Liver (tissue), 3 donors: ENCODE results near the gene DNAH2.

Experiments
- CTCF ChIP-seq: fragments of 150-350 bp; IDR thresholded peaks from 2 replicates; pipeline ENCODE4 v1.5.1; 2017; ENCODE audit warnings: improper control_type of control experiment, low read depth, low read length; ENCODE audit not compliant: missing input control
- HNF4G ChIP-seq: IDR thresholded peaks from 2 replicates; pipeline ENCODE4 v1.6.1; 2016; ENCODE audit warnings: antibody characterized with exemption
- REST ChIP-seq: IDR thresholded peaks from 2 replicates; pipeline ENCODE4 v1.6.1; 2016; ENCODE audit warnings: antibody characterized with exemption, mild to moderate bottlenecking
- TF ChIP-seq, protein P1 (sequence below): IDR thresholded peaks from 2 replicates; pipeline ENCODE4 v1.6.1; 2016; ENCODE audit warnings: antibody characterized with exemption
- TF ChIP-seq, protein P2 (sequence below): IDR thresholded peaks from 2 replicates; pipeline ENCODE4 v1.6.1; 2016; ENCODE audit warnings: antibody characterized with exemption
- donor health status: healthy.
- donor health status: healthy.

DNA sequence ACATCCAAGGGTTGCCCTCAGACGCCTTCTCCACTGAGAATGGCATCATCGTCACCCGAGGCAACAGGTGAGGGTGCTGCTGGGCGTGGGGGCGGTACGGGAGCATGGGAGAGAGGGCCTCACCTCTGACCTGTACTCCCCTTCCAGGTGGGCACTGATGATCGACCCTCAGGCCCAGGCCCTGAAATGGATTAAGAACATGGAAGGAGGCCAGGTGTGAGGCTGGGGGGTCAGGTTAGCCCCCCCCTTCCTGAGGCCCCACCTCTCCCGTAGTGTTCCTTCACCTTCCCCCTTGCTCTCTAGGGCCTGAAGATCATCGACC lies 100.1 kb downstream of the DNAH2 start:
- TF ChIP-seq, protein P1, sequence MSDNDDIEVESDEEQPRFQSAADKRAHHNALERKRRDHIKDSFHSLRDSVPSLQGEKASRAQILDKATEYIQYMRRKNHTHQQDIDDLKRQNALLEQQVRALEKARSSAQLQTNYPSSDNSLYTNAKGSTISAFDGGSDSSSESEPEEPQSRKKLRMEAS, result no peak
- no peak for TF ChIP-seq REST
- no peak for TF ChIP-seq CTCF
- TF ChIP-seq, protein P2, sequence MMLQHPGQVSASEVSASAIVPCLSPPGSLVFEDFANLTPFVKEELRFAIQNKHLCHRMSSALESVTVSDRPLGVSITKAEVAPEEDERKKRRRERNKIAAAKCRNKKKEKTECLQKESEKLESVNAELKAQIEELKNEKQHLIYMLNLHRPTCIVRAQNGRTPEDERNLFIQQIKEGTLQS, result no peak
- TF ChIP-seq HNF4G, result no peak
